KMS-11 (cell line): ENCODE results near the gene SBK3.

Experiments
- H2AFZ ChIP-seq: fragments of 200-600 bp; sonication (generic); 2 replicates; pipeline ENCODE4 v1.6.1; 2016; ENCODE audit warnings: antibody characterized with exemption, mixed run types, low read depth
- H3K27ac ChIP-seq: fragments of 200-600 bp; sonication (generic); 2 replicates; pipeline ENCODE4 v1.6.1; 2016; ENCODE audit warnings: mild to moderate bottlenecking, mixed run types
- H3K27me3 ChIP-seq: fragments of 200-600 bp; sonication (generic); 2 replicates; pipeline ENCODE4 v1.6.1; 2017; ENCODE audit warnings: mild to moderate bottlenecking, low read depth, mixed run types, moderate library complexity; ENCODE audit not compliant: insufficient read depth
- H3K36me3 ChIP-seq: fragments of 200-600 bp; sonication (generic); 2 replicates; pipeline ENCODE4 v1.6.1; 2017; ENCODE audit warnings: mild to moderate bottlenecking, mixed run types; ENCODE audit not compliant: insufficient read depth
- H3K4me1 ChIP-seq: fragments of 200-600 bp; sonication (generic); 2 replicates; pipeline ENCODE4 v1.6.1; 2016; ENCODE audit warnings: mild to moderate bottlenecking, low read depth, mixed run types; ENCODE audit not compliant: poor library complexity, severe bottlenecking
- H3K4me2 ChIP-seq: fragments of 200-600 bp; sonication (generic); 2 replicates; pipeline ENCODE4 v1.7.0; 2016; ENCODE audit warnings: mild to moderate bottlenecking, mixed run types
- H3K4me3 ChIP-seq: fragments of 200-600 bp; sonication (generic); IDR thresholded peaks from 2 replicates; pipeline ENCODE4 v1.6.1; 2017; ENCODE audit warnings: low read depth, low read length, mixed read lengths; ENCODE audit not compliant: insufficient read depth
- H3K79me2 ChIP-seq: fragments of 200-600 bp; sonication (generic); 2 replicates; pipeline ENCODE4 v1.6.1; 2016; ENCODE audit warnings: low read depth, mixed run types; ENCODE audit not compliant: insufficient read depth
- H3K9ac ChIP-seq: fragments of 200-600 bp; sonication (generic); 2 replicates; pipeline ENCODE4 v1.6.1; 2016; ENCODE audit warnings: mild to moderate bottlenecking, mixed run types
- H4K20me1 ChIP-seq: fragments of 200-600 bp; sonication (generic); 2 replicates; pipeline ENCODE4 v1.6.1; 2016; ENCODE audit warnings: mild to moderate bottlenecking, mixed run types; ENCODE audit not compliant: insufficient read depth
- TF ChIP-seq, protein P1 (sequence below): fragments of 200-600 bp; sonication (generic); conservative IDR thresholded peaks from 2 replicates; pipeline ENCODE4 v1.6.1; 2017; ENCODE audit warnings: low read depth, mild to moderate bottlenecking, antibody characterized with exemption, low read length, moderate library complexity, mixed read lengths

SBK3 gene

DNA sequence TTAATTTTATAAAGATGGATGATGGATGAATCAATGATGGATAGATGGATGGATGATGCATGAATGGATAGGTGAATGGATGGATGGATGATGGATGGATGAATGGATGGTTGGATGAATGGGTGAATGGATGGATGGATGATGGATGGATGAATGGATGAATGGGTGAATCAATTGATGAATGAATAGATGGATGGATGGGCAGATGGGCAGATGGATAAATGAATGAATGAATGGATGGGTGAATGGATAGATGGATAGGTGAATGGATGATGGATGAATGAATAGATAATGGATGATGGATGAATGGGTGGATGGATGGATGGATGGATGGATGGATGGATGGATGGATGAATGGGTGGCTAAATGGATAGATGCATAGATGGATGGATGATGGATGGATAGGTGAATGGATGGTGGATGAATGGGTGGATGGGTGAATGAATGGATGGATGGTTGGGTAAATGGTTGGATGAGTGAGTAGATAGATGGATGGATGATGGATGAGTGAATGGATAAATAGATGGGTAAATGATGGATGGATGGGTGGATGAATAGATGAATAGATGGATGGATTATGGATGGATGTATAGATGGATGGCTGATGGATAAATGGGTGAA lies 22.5 kb upstream of the SBK3 start:
- Histone ChIP-seq H4K20me1 (no peaks in the 10 kb centered on the region), H2AFZ (no peak overlapping the region), H3K4me2 (no peak overlapping the region), H3K27ac (no peak overlapping the region), H3K4me1 (no peaks in the 10 kb centered on the region), H3K27me3 (peaks cover 38% of the 10 kb centered on the region), H3K9ac (no peak overlapping the region), H3K36me3 (no peaks in the 10 kb centered on the region), H3K79me2 (no peaks in the 10 kb centered on the region), H3K4me3 (no peak overlapping the region)
- TF ChIP-seq, protein P1, sequence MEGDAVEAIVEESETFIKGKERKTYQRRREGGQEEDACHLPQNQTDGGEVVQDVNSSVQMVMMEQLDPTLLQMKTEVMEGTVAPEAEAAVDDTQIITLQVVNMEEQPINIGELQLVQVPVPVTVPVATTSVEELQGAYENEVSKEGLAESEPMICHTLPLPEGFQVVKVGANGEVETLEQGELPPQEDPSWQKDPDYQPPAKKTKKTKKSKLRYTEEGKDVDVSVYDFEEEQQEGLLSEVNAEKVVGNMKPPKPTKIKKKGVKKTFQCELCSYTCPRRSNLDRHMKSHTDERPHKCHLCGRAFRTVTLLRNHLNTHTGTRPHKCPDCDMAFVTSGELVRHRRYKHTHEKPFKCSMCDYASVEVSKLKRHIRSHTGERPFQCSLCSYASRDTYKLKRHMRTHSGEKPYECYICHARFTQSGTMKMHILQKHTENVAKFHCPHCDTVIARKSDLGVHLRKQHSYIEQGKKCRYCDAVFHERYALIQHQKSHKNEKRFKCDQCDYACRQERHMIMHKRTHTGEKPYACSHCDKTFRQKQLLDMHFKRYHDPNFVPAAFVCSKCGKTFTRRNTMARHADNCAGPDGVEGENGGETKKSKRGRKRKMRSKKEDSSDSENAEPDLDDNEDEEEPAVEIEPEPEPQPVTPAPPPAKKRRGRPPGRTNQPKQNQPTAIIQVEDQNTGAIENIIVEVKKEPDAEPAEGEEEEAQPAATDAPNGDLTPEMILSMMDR: no peak

- Histone ChIP-seq H3K79me2 (no peaks in the 10 kb centered on the region), H3K4me3 (no peak overlapping the region), H2AFZ (no peak overlapping the region), H3K27me3 (peaks cover 47% of the 10 kb centered on the region), H3K9ac (no peak overlapping the region), H3K36me3 (no peaks in the 10 kb centered on the region), H3K4me2 (no peak overlapping the region), H3K4me1 (no peaks in the 10 kb centered on the region), H3K27ac (no peak overlapping the region), H4K20me1 (no peaks in the 10 kb centered on the region)
- TF ChIP-seq, protein P1: no peak
These were observed 21.5 kb upstream of the SBK3 start for GRCh38 chr19:55566823-55567222.

- H3K4me2 ChIP-seq: no peak overlapping the region
- no peak overlapping the region for H2AFZ ChIP-seq
- no peak overlapping the region for H3K9ac ChIP-seq
- H3K79me2 ChIP-seq: no peaks in the 10 kb centered on the region
- H3K4me1 ChIP-seq: no peaks in the 10 kb centered on the region
- H4K20me1 ChIP-seq: no peaks in the 10 kb centered on the region
- TF ChIP-seq, protein P1: no peak
- H3K4me3 ChIP-seq: no peak overlapping the region
- H3K27me3 ChIP-seq: peaks cover 69% of the 10 kb centered on the region
- H3K36me3 ChIP-seq: no peaks in the 10 kb centered on the region
- H3K27ac ChIP-seq: no peak overlapping the region
These were observed 17.9 kb upstream of the SBK3 start for GRCh38 chr19:55563261-55563690.

- H3K4me3 ChIP-seq: no peak overlapping the region
- H3K27me3 ChIP-seq: peaks cover 74% of the 10 kb centered on the region
- H3K79me2 ChIP-seq: no peaks in the 10 kb centered on the region
- H4K20me1 ChIP-seq: no peaks in the 10 kb centered on the region
- TF ChIP-seq, protein P1: no peak
- H3K4me1 ChIP-seq: no peaks in the 10 kb centered on the region
- no peak overlapping the region for H3K9ac ChIP-seq
- H3K4me2 ChIP-seq: no peak overlapping the region
- H3K36me3 ChIP-seq: no peaks in the 10 kb centered on the region
- H2AFZ ChIP-seq: no peak overlapping the region
- H3K27ac ChIP-seq: no peak overlapping the region
These were observed 14.3 kb upstream of the SBK3 start for GRCh38 chr19:55559684-55560083.
